Naive thymus-derived CD4-positive, alpha-beta T cell (primary cell): ENCODE data around the gene FRMD4A. TPM values are rescaled to one million over a fixed set of nuclear protein-coding genes. Genes with fewer than 3 reads are reported as not detected.
"Not testable (repeated sequence)": the region's sequence is repeated elsewhere in the genome, so short reads cannot be mapped to it uniquely, and the experiment has no call there.

Source experiments
- ATAC-seq: fragments of 150-1000 bp; cut with Tn5 transposase; 2 replicates; pipeline ENCODE4 v1.10.0; 2021; ENCODE audit warnings: mild to moderate bottlenecking, moderate library complexity
- CTCF ChIA-PET: fragments of 350-600 bp; sonication (Branson Sonifier 250); formaldehyde crosslinking; loops from one replicate; lab custom pipeline; 2021; ENCODE audit warnings: antibody characterized with exemption; lab: Charles Lee
- POLR2A ChIA-PET: fragments of 350-600 bp; sonication (Branson Sonifier 250); formaldehyde crosslinking; loops from one replicate; lab custom pipeline; 2021; ENCODE audit warnings: antibody characterized with exemption, inconsistent platforms; lab: Charles Lee
- DNase-seq, 9 donors: peaks; one replicate each; pipeline versions ENCODE4 v3.0.0 to v3.0.0-alpha.2; 2020 to 2022; ENCODE audit warnings: mixed read lengths in 1 of 9
- H3K27ac ChIP-seq: one replicate; pipeline ENCODE4 v1.7.0; 2013; ENCODE audit warnings: mild to moderate bottlenecking, low read depth, low read length, moderate library complexity
- H3K27me3 ChIP-seq, 2 donors: one replicate each; pipeline ENCODE4 v1.7.0; 2013; ENCODE audit warnings: low read length in 2 of 2, mild to moderate bottlenecking in 2 of 2, moderate library complexity in 2 of 2; ENCODE audit not compliant: control insufficient read depth in 2 of 2, insufficient read depth in 2 of 2
- H3K36me3 ChIP-seq, 3 experiments: 1 replicate in 2 of 3; 2 replicates in 1 of 3; pipeline ENCODE4 v1.7.0; 2013; ENCODE audit warnings: low read length in 3 of 3, mild to moderate bottlenecking in 3 of 3, moderate library complexity in 1 of 3; ENCODE audit not compliant: insufficient read depth in 3 of 3, control insufficient read depth in 2 of 3
- H3K4me1 ChIP-seq, 2 donors: one replicate each; pipeline ENCODE4 v1.7.0; 2013; ENCODE audit warnings: low read length in 2 of 2, mild to moderate bottlenecking in 2 of 2, moderate library complexity in 1 of 2; ENCODE audit not compliant: control insufficient read depth in 2 of 2, insufficient read depth in 2 of 2
- H3K4me3 ChIP-seq: 2 replicates; pipeline ENCODE4 v1.7.0; 2013; ENCODE audit warnings: mild to moderate bottlenecking, low read length
- H3K9me3 ChIP-seq, 3 experiments: 1 replicate in 2 of 3; 2 replicates in 1 of 3; pipeline ENCODE4 v1.7.0; 2013; ENCODE audit warnings: low read length in 3 of 3; ENCODE audit not compliant: control insufficient read depth in 2 of 3
- H3K27ac Mint-ChIP-seq, 9 donors: one replicate each; pipeline ENCODE4 v1.8.0; 2020 to 2022; ENCODE audit warnings: mixed read lengths in 9 of 9, mild to moderate bottlenecking in 8 of 9, moderate library complexity in 5 of 9, inconsistent platforms in 2 of 9
- H3K27me3 Mint-ChIP-seq, 5 donors: one replicate each; pipeline ENCODE4 v1.8.0; 2021 to 2022; ENCODE audit warnings: mixed read lengths in 5 of 5, mild to moderate bottlenecking in 1 of 5
- H3K36me3 Mint-ChIP-seq, 5 donors: one replicate each; pipeline ENCODE4 v1.8.0; 2020 to 2022; ENCODE audit warnings: mixed read lengths in 5 of 5, mild to moderate bottlenecking in 3 of 5, inconsistent platforms in 1 of 5
- H3K4me1 Mint-ChIP-seq, 7 donors: one replicate each; pipeline ENCODE4 v1.8.0; 2020 to 2022; ENCODE audit warnings: mixed read lengths in 7 of 7, mild to moderate bottlenecking in 3 of 7, inconsistent platforms in 1 of 7
- H3K4me3 Mint-ChIP-seq, 10 donors: one replicate each; pipeline ENCODE4 v1.8.0; 2020 to 2022; ENCODE audit warnings: mild to moderate bottlenecking in 10 of 10, mixed read lengths in 10 of 10, moderate library complexity in 6 of 10, inconsistent platforms in 2 of 10
- H3K9me3 Mint-ChIP-seq, 11 donors: one replicate each; pipeline ENCODE4 v1.8.0; 2020 to 2022; ENCODE audit warnings: mixed read lengths in 11 of 11, mild to moderate bottlenecking in 4 of 11, inconsistent platforms in 1 of 11, moderate library complexity in 1 of 11
- intact Hi-C, 2 donors: fragments of 100-400 bp; cut with micrococcal nuclease; formaldehyde crosslinking; loops; one replicate each; pipeline ENCODE4 v1.15.1; 2023
- polyA plus RNA-seq, 2 donors: library from polyadenylated mRNA; unstranded; fragments of 300-500 nt; fragmentation: Illumina TruSeq; gene quantifications; one replicate each; pipeline ENCODE4 v1.2.3, GENCODE V29; 2021
- total RNA-seq, 6 experiments: library from RNA in 5 of 6; stranded (reverse) in 5 of 6; gene quantifications; 1 replicate in 5 of 6; 2 replicates in 1 of 6; pipeline ENCODE4 v1.2.3 and lab custom pipeline; 2021 to 2026

The FRMD4A gene
- total and polyA plus RNA-seq, 7 experiments from 2014 or later = 0.10 to 3.1 (median 0.62) TPM

DNA sequence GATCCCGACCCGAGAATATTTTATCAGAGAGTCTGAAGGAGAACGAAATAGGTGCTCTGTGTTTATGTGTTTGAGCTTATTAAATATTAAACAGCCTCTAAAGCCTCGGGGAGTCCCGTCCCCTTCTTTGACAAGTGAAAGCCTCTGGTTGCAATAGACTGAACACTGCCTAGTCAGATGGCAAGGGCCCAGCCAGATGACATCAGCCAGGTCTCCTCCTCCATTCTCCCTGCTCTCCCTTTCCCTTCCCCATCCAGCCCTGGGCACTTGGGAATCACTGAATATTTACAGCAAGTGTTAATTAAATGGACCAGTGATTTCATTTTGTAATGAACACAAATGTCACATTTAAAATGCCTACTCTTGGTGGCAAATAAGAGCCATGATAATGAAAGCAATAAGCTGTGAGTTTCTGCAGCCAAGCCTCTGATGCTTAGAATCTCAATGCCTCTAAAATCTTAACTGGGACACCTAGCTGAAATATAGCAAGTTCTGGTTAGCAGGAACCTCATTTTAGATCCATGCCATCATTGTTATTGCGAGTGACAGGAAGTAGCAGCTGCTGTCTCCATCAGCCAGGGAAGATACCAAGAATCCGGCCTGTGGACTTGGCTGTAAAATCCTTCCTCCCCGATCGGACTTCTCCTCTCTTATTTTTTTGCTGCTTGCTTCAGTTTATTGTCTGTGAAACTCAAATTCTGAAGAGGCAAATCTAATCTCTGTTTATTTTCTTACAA, 541.8 kb downstream of the FRMD4A start:
- POLR2A ChIA-PET = interaction anchor here (0.5 to 1.5 kb wide), 4 partner anchors 9 to 948 kb away, joined by 3 read pairs; no protein-coding TSS in a partner anchor
- Histone ChIP-seq H3K27ac (peak overlapping the region; percentile 93), H3K9me3 (no peaks in the 10 kb centered on the region), H3K4me3 (no peak overlapping the region), H3K4me1 (peaks cover 29 to 44% of the 10 kb centered on the region in 2 donors), H3K36me3 (no peaks in the 10 kb centered on the region), H3K27me3 (no peaks in the 10 kb centered on the region)
- ATAC-seq = no peak
- peak overlapping the region in 7 of 10 donors; percentile 42 to 84 (median 65) for H3K4me3 Mint-ChIP-seq
- peaks cover 11 to 39% (median 20%) of the 10 kb centered on the region in 7 donors for H3K4me1 Mint-ChIP-seq
- peak in 4 of 9 donors; percentile 16 to 45 (median 28) for DNase-seq
- peaks cover 0 to 4% (median 0%) of the 10 kb centered on the region in 11 donors for H3K9me3 Mint-ChIP-seq
- CTCF ChIA-PET = interaction anchor here (0.6 to 1.3 kb wide), 5 partner anchors 34 to 714 kb away, joined by 3 to 4 read pairs (median 3); no protein-coding TSS in a partner anchor
- H3K27me3 Mint-ChIP-seq = peaks cover 0 to 4% (median 0%) of the 10 kb centered on the region in 5 donors
- peaks cover 0 to 3% (median 0%) of the 10 kb centered on the region in 5 donors for H3K36me3 Mint-ChIP-seq
- H3K27ac Mint-ChIP-seq = no peak overlapping the region
- intact Hi-C loops = loop anchor here (5.0 to 10.0 kb wide), 10 partner anchors 103 to 1442 kb away; partner anchors contain the start of genes RPP38 (in 2 of the 2), CAMK1D (in 1 of the 2) and SUV39H2 (in 1 of the 2)

GRCh38 chr10:13788320-13788600, 542.5 kb downstream of the FRMD4A start:
- intact Hi-C loops = loop anchor here (5.0 to 10.0 kb wide), 10 partner anchors 104 to 1441 kb away; partner anchors contain the start of genes RPP38 (in 2 of the 2), CAMK1D (in 1 of the 2) and SUV39H2 (in 1 of the 2)
- ChIA-PET CTCF (interaction anchor here (0.6 to 1.1 kb wide), 2 partner anchors 246 to 715 kb away, joined by 3 to 4 read pairs; no protein-coding TSS in a partner anchor), POLR2A (interaction anchor here (0.5 kb wide), 1 partner anchor 175 kb away, joined by 3 read pairs; no protein-coding TSS in a partner anchor)
- DNase-seq (no peak), ATAC-seq (no peak)
- Mint-ChIP-seq H3K9me3 (peaks cover 0 to 4% (median 0%) of the 10 kb centered on the region in 11 donors), H3K4me1 (peaks cover 13 to 37% (median 20%) of the 10 kb centered on the region in 7 donors), H3K27ac (no peak overlapping the region), H3K27me3 (no peaks in the 10 kb centered on the region), H3K4me3 (peak overlapping the region in 7 of 10 donors; percentile 5 to 84 (median 65)), H3K36me3 (no peaks in the 10 kb centered on the region)
- Histone ChIP-seq H3K4me3 (no peak overlapping the region), H3K4me1 (peaks cover 29 to 50% of the 10 kb centered on the region in 2 donors), H3K27me3 (no peaks in the 10 kb centered on the region), H3K9me3 (no peaks in the 10 kb centered on the region), H3K36me3 (no peaks in the 10 kb centered on the region), H3K27ac (peak overlapping the region; percentile 93)

DNA sequence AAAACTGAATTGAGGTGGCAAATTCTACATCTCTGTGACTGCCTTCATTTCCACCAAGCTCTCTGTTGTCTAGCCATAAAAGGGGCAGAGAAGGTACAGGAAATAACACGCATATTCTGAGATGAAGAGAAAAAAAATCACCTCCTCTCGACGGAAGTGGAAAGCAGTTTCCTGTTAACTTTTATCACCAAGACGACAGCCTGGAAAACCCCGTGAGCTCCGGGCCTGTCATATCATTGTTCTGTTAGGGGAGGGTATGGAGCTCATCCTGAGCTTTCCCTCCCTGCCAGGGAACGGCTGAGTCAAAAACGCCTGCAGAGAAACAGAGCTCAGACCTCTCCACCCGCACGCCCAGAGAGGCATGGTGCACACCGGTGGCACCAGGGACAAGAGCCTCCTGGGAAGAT, 543.7 kb downstream of the FRMD4A start:
- Mint-ChIP-seq H3K4me3 (peak overlapping the region in 9 of 10 donors; percentile 76 to 88 (median 84)), H3K27ac (no peak overlapping the region), H3K36me3 (no peaks in the 10 kb centered on the region), H3K27me3 (no peaks in the 10 kb centered on the region), H3K9me3 (peaks cover 0 to 4% (median 0%) of the 10 kb centered on the region in 11 donors), H3K4me1 (peaks cover 11 to 37% (median 20%) of the 10 kb centered on the region in 7 donors)
- ChIA-PET POLR2A (interaction anchor here (0.6 to 1.6 kb wide), 6 partner anchors 9 to 1310 kb away, joined by 3 to 6 read pairs (median 4); partner anchors contain the start of genes CDNF, HSPA14, MSANTD7 and RPP38), CTCF (interaction anchor here (0.7 to 1.9 kb wide), 5 partner anchors 128 to 715 kb away, joined by 3 to 7 read pairs (median 5); no protein-coding TSS in a partner anchor)
- DNase-seq (peak; percentile 37 to 94 (median 91)), ATAC-seq (peak; percentile 94)
- Histone ChIP-seq H3K27me3 (no peaks in the 10 kb centered on the region), H3K9me3 (no peaks in the 10 kb centered on the region), H3K36me3 (no peaks in the 10 kb centered on the region), H3K4me1 (peaks cover 29 to 50% of the 10 kb centered on the region in 2 donors), H3K4me3 (peak overlapping the region; percentile 17), H3K27ac (peak overlapping the region; percentile 93)
- intact Hi-C loops = loop anchor here (1.0 to 10.0 kb wide), 27 partner anchors 8 to 1440 kb away; partner anchors contain the start of genes RPP38 (in 2 of the 2), SUV39H2 (in 2 of the 2), CAMK1D (in 1 of the 2) and CDNF (in 1 of the 2)

- ATAC-seq (peak; percentile 63), DNase-seq (peak in 5 of 9 donors; percentile 39 to 59 (median 50))
- H3K4me1 ChIP-seq = peaks cover 27 to 41% of the 10 kb centered on the region in 2 donors
- CTCF ChIA-PET = interaction anchor here (0.7 kb wide), 1 partner anchor 124 kb away, joined by 3 read pairs; no protein-coding TSS in a partner anchor
- Mint-ChIP-seq H3K27ac (peak overlapping the region in 6 of 9 donors; percentile 33 to 97 (median 84)), H3K36me3 (no peaks in the 10 kb centered on the region), H3K27me3 (peaks cover 0 to 7% (median 0%) of the 10 kb centered on the region in 5 donors), H3K4me3 (peak overlapping the region in 3 of 10 donors; percentile 23 to 54 (median 39)), H3K4me1 (peaks cover 11 to 32% (median 20%) of the 10 kb centered on the region in 7 donors), H3K9me3 (peaks cover 0 to 4% (median 0%) of the 10 kb centered on the region in 11 donors)
- H3K27me3 ChIP-seq = no peaks in the 10 kb centered on the region
- intact Hi-C loops = loop anchor here (5.0 to 10.0 kb wide), 2 partner anchors 339 to 1053 kb away; partner anchors contain the start of genes CDNF (in 1 of the 2), HSPA14 (in 1 of the 2) and MSANTD7 (in 1 of the 2)
- H3K4me3 ChIP-seq = no peak overlapping the region
- no peaks in the 10 kb centered on the region for H3K36me3 ChIP-seq
- POLR2A ChIA-PET = interaction anchor here (0.9 kb wide), 1 partner anchor 12 kb away, joined by 3 read pairs; no protein-coding TSS in a partner anchor
- no peaks in the 10 kb centered on the region for H3K9me3 ChIP-seq
- H3K27ac ChIP-seq = peak overlapping the region; percentile 1
Measured at GRCh38 chr10:13784067-13784466, 546.7 kb downstream of the FRMD4A start.

DNA sequence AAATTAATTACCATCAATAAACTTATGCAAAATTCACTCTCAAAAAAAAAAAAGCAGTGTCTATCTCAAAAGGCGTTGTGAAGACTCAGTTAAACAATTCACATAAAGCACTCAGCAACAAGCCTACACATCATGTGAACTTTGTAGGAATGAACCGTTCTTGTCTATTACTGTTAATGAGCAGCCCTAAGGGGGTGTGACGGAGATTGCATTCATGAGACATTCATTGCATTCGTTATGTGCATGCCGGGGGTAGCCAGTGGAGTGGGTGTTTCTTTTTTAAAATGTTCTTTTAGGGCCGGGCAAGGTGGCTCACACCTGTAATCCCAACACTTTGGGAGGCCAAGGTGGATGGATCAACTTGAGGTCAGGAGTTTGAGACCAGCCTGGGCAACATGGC, 551.0 kb downstream of the FRMD4A start:
- H3K36me3 Mint-ChIP-seq = no peaks in the 10 kb centered on the region
- H3K36me3 ChIP-seq = no peaks in the 10 kb centered on the region
- ChIA-PET POLR2A (interaction anchor here (1.2 kb wide), 1 partner anchor 290 kb away, joined by 3 read pairs; no protein-coding TSS in a partner anchor), CTCF (interaction anchor here (0.7 to 1.2 kb wide), 3 partner anchors 15 to 122 kb away, joined by 3 to 4 read pairs (median 3); no protein-coding TSS in a partner anchor)
- DNase-seq (no peak), ATAC-seq (no peak)
- peaks cover 8 to 14% (median 11%) of the 10 kb centered on the region in 7 donors for H3K4me1 Mint-ChIP-seq
- H3K4me1 ChIP-seq = peaks cover 0 to 15% of the 10 kb centered on the region in 2 donors
- H3K27ac ChIP-seq = no peak overlapping the region
- H3K9me3 Mint-ChIP-seq = no peaks in the 10 kb centered on the region
- no peaks in the 10 kb centered on the region for H3K9me3 ChIP-seq
- intact Hi-C loops = loop anchor here (2.0 to 10.0 kb wide), 4 partner anchors 62 to 1058 kb away; partner anchors contain the start of genes CDNF (in 1 of the 2), HSPA14 (in 1 of the 2), MCM10 (in 1 of the 2) and MSANTD7 (in 1 of the 2)
- H3K4me3 Mint-ChIP-seq = no peak overlapping the region
- H3K27me3 Mint-ChIP-seq = peaks cover 0 to 14% (median 0%) of the 10 kb centered on the region in 5 donors
- H3K27ac Mint-ChIP-seq = peak overlapping the region in 3 of 9 donors; percentile 23 to 68 (median 55)
- no peak overlapping the region for H3K4me3 ChIP-seq
- no peaks in the 10 kb centered on the region for H3K27me3 ChIP-seq

DNA sequence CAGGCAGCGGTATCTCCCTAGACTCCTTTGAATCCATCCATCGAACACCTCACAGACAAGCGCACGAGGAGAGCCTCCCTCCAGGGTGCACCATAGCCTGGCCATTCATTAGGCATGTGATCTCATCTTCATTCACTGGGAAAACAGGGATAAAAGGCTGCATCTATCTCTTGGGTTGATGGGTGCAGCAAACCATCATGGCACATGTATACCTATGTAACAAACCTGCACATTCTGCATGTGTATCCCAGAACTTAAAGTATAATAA, 552.1 kb downstream of the FRMD4A start:
- DNase-seq, ATAC-seq, H3K9me3 ChIP-seq, H3K9me3 Mint-ChIP-seq, H3K27me3 ChIP-seq, POLR2A ChIA-PET, H3K27ac Mint-ChIP-seq, H3K4me1 Mint-ChIP-seq, H3K36me3 Mint-ChIP-seq, H3K36me3 ChIP-seq, H3K4me3 Mint-ChIP-seq, H3K4me3 ChIP-seq, H3K4me1 ChIP-seq, H3K27ac ChIP-seq, CTCF ChIA-PET: not testable (repeated sequence)
- intact Hi-C loops = loop anchor here (1.0 to 5.0 kb wide), 7 partner anchors 9 to 618 kb away; partner anchors contain the start of genes MCM10 (in 1 of the 2) and PRPF18 (in 1 of the 2)
- H3K27me3 Mint-ChIP-seq = peaks cover 4 to 14% (median 8%) of the 10 kb centered on the region in 5 donors
